H9 (cell line): ENCODE data around the gene MSI2. TPM values are rescaled to one million over a fixed set of nuclear protein-coding genes. Genes with fewer than 3 reads are reported as not detected.
A peak's percentile ranks its signal among the peaks of the same experiment; 100 is the strongest.

ENCODE experiments used
- DNase-seq: peaks from one replicate; pipeline ENCODE4 v3.0.0-alpha.2; 2017
- H2AFZ ChIP-seq: one replicate; pipeline ENCODE4 v1.6.1; 2013; ENCODE audit warnings: mild to moderate bottlenecking, low read length, control low read depth, moderate library complexity
- H2AK5ac ChIP-seq: 2 replicates; pipeline ENCODE4 v1.6.1; 2013; ENCODE audit warnings: low read length, control low read depth, mixed read lengths; ENCODE audit not compliant: insufficient read length
- H2BK120ac ChIP-seq: one replicate; pipeline ENCODE4 v1.6.1; 2013; ENCODE audit warnings: low read depth, mild to moderate bottlenecking, low read length, control low read depth, inconsistent platforms; ENCODE audit not compliant: poor library complexity, severe bottlenecking
- H2BK12ac ChIP-seq: 2 replicates; pipeline ENCODE4 v1.6.1; 2013; ENCODE audit warnings: low read length, control low read depth, mixed read lengths, low read depth; ENCODE audit not compliant: insufficient read length
- H2BK15ac ChIP-seq: 2 replicates; pipeline ENCODE4 v1.6.1; 2013; ENCODE audit warnings: low read depth, low read length, control low read depth
- H2BK20ac ChIP-seq: one replicate; pipeline ENCODE4 v1.6.1; 2013; ENCODE audit warnings: low read depth, mild to moderate bottlenecking, low read length, control low read depth, inconsistent platforms; ENCODE audit not compliant: poor library complexity, severe bottlenecking
- H2BK5ac ChIP-seq: 2 replicates; pipeline ENCODE4 v1.6.1; 2013; ENCODE audit warnings: low read length, control low read depth, mixed read lengths; ENCODE audit not compliant: insufficient read length
- H3K14ac ChIP-seq: 2 replicates; pipeline ENCODE4 v1.6.1; 2013; ENCODE audit warnings: low read length, control low read depth; ENCODE audit not compliant: insufficient read depth
- H3K18ac ChIP-seq: 2 replicates; pipeline ENCODE4 v1.6.1; 2013; ENCODE audit warnings: low read depth, mild to moderate bottlenecking, mixed read lengths, low read length, control low read depth; ENCODE audit not compliant: insufficient read length
- H3K23ac ChIP-seq: 2 replicates; pipeline ENCODE4 v1.6.1; 2013; ENCODE audit warnings: low read length, control low read depth, mixed read lengths, low read depth; ENCODE audit not compliant: insufficient read length
- H3K23me2 ChIP-seq: 2 replicates; pipeline ENCODE4 v1.6.1; 2013; ENCODE audit warnings: low read depth, mild to moderate bottlenecking, mixed read lengths, low read length, control low read depth; ENCODE audit not compliant: insufficient read length, poor library complexity, severe bottlenecking
- H3K27ac ChIP-seq: 2 replicates; pipeline ENCODE4 v1.5.1; 2013; ENCODE audit warnings: low read length, control low read depth, mixed read lengths, low read depth; ENCODE audit not compliant: insufficient read length
- H3K27me3 ChIP-seq: 2 replicates; pipeline ENCODE4 v1.6.1; 2013; ENCODE audit warnings: low read length, control low read depth, inconsistent platforms; ENCODE audit not compliant: insufficient read depth
- H3K4ac ChIP-seq: 2 replicates; pipeline ENCODE4 v1.6.1; 2013; ENCODE audit warnings: low read depth, mild to moderate bottlenecking, control low read depth, inconsistent platforms, low read length, moderate library complexity
- H3K4me1 ChIP-seq: 2 replicates; pipeline ENCODE4 v1.6.1; 2013; ENCODE audit warnings: low read length, control low read depth, inconsistent platforms; ENCODE audit not compliant: insufficient read depth
- H3K4me2 ChIP-seq: 2 replicates; pipeline ENCODE4 v1.6.1; 2013; ENCODE audit warnings: low read length, control low read depth, mixed read lengths; ENCODE audit not compliant: insufficient read length, insufficient read depth
- H3K56ac ChIP-seq: 2 replicates; pipeline ENCODE4 v1.6.1; 2013; ENCODE audit warnings: low read depth, mild to moderate bottlenecking, mixed read lengths, low read length, control low read depth; ENCODE audit not compliant: insufficient read length
- H3K79me1 ChIP-seq: 2 replicates; pipeline ENCODE4 v1.6.1; 2013; ENCODE audit warnings: low read depth, mild to moderate bottlenecking, moderate library complexity, low read length, control low read depth, inconsistent platforms; ENCODE audit not compliant: insufficient read depth, poor library complexity, severe bottlenecking
- H3K79me2 ChIP-seq: 2 replicates; pipeline ENCODE4 v1.6.1; 2013; ENCODE audit warnings: low read length, control low read depth, inconsistent platforms; ENCODE audit not compliant: insufficient read depth
- H3K9ac ChIP-seq: 2 replicates; pipeline ENCODE4 v1.6.1; 2013; ENCODE audit warnings: low read length, control low read depth, mixed read lengths; ENCODE audit not compliant: insufficient read length; ENCODE audit errors: extremely low read depth
- H3K9me3 ChIP-seq: one replicate; pipeline ENCODE4 v1.6.1; 2013; ENCODE audit warnings: low read depth, low read length, inconsistent platforms; ENCODE audit not compliant: control insufficient read depth
- H3T11ph ChIP-seq: one replicate; pipeline ENCODE4 v1.6.1; 2013; ENCODE audit warnings: mild to moderate bottlenecking, low read length, control low read depth, inconsistent platforms
- H4K20me1 ChIP-seq: one replicate; pipeline ENCODE4 v1.6.1; 2013; ENCODE audit not compliant: control insufficient read depth, insufficient read length, insufficient read depth
- H4K5ac ChIP-seq: 2 replicates; pipeline ENCODE4 v1.6.1; 2013; ENCODE audit warnings: low read depth, mild to moderate bottlenecking, mixed read lengths, low read length, control low read depth; ENCODE audit not compliant: insufficient read length
- H4K8ac ChIP-seq: replicated peaks from 2 replicates; pipeline ENCODE4 v1.6.1; 2013; ENCODE audit warnings: low read length, control low read depth, mixed read lengths, low read depth; ENCODE audit not compliant: insufficient read length
- H4K91ac ChIP-seq: 2 replicates; pipeline ENCODE4 v1.6.1; 2013; ENCODE audit warnings: low read depth, mild to moderate bottlenecking, moderate library complexity, mixed read lengths, low read length, control low read depth; ENCODE audit not compliant: insufficient read length
- H3K27ac Mint-ChIP-seq, 3 experiments: 2 replicates in 2 of 3; 3 replicates in 1 of 3; pipeline ENCODE4 v1.8.0; 2020 to 2021; ENCODE audit warnings: mixed read lengths in 3 of 3, mild to moderate bottlenecking in 1 of 3, moderate library complexity in 1 of 3
- H3K27me3 Mint-ChIP-seq: 2 replicates; pipeline ENCODE4 v1.8.0; 2021; ENCODE audit warnings: low read depth, mild to moderate bottlenecking, moderate library complexity, mixed read lengths
- H3K36me3 Mint-ChIP-seq, 3 experiments: 2 replicates in 2 of 3; 3 replicates in 1 of 3; pipeline ENCODE4 v1.8.0; 2020 to 2021; ENCODE audit warnings: low read depth in 3 of 3, mixed read lengths in 3 of 3; ENCODE audit not compliant: insufficient read depth in 1 of 3
- H3K4me1 Mint-ChIP-seq, 2 experiments: 2 replicates each; pipeline ENCODE4 v1.8.0; 2020; ENCODE audit warnings: mixed read lengths in 2 of 2
- H3K4me3 Mint-ChIP-seq, 2 experiments: 2 replicates in 1 of 2; 3 replicates in 1 of 2; pipeline ENCODE4 v1.8.0; 2020 to 2021; ENCODE audit warnings: mild to moderate bottlenecking in 2 of 2, mixed read lengths in 2 of 2, moderate library complexity in 1 of 2
- H3K9me3 Mint-ChIP-seq, 2 experiments: 2 replicates in 1 of 2; 3 replicates in 1 of 2; pipeline ENCODE4 v1.8.0; 2020; ENCODE audit warnings: mild to moderate bottlenecking in 2 of 2, mixed read lengths in 2 of 2, moderate library complexity in 1 of 2
- WGBS: extraction: QIAGEN DNeasy Blood & Tissue Kit; methylation state at CpG from one replicate; pipeline ENCODE4 v1.1.7; 2013; ENCODE audit warnings: missing lambda C conversion rate, low lambda C conversion rate, mixed read lengths; ENCODE audit not compliant: insufficient read length; ENCODE audit errors: extremely low coverage; 5-methylcytosine and 5-hydroxymethylcytosine counted together
- total RNA-seq: library from RNA; stranded (reverse); gene quantifications from 2 replicates; pipeline ENCODE4 v1.2.1, GENCODE V29; 2021
- TF ChIP-seq, protein P1 (sequence below): fragments of 200-600 bp; sonication (generic); conservative IDR thresholded peaks from 3 replicates; pipeline ENCODE4 v1.8.0; 2021; ENCODE audit warnings: antibody characterized with exemption, mild to moderate bottlenecking

MSI2 gene
- total RNA-seq, 1 experiment from 2014 or later = 98.5 TPM

DNA sequence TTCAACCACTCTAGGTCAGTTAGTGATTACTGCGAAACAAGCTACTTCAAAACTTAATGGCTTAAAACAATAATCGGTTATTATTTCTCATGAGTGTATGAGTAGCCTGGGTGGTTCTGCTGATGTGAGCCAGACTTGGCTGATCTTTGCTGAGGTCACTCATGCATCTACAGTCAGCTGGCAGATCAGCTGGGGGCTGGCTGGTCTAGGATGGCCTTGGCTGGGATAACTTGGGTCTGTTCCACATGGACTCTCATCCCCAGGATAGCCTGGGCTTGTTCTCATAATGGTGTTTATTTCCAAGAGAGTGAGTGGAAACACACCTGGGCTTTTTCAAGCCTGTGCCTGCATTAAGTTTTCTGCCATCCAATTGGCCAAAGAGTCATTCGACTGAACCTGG is 475.7 kb downstream of the MSI2 start:
- TF ChIP-seq, protein P1, sequence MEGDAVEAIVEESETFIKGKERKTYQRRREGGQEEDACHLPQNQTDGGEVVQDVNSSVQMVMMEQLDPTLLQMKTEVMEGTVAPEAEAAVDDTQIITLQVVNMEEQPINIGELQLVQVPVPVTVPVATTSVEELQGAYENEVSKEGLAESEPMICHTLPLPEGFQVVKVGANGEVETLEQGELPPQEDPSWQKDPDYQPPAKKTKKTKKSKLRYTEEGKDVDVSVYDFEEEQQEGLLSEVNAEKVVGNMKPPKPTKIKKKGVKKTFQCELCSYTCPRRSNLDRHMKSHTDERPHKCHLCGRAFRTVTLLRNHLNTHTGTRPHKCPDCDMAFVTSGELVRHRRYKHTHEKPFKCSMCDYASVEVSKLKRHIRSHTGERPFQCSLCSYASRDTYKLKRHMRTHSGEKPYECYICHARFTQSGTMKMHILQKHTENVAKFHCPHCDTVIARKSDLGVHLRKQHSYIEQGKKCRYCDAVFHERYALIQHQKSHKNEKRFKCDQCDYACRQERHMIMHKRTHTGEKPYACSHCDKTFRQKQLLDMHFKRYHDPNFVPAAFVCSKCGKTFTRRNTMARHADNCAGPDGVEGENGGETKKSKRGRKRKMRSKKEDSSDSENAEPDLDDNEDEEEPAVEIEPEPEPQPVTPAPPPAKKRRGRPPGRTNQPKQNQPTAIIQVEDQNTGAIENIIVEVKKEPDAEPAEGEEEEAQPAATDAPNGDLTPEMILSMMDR = no peak
- no peaks in the 10 kb centered on the region for H3K27me3 ChIP-seq
- H3K79me1 ChIP-seq = no peaks in the 10 kb centered on the region
- no peaks in the 10 kb centered on the region for H3K4me1 ChIP-seq
- no peak overlapping the region for H3K18ac ChIP-seq
- no peak overlapping the region for H4K5ac ChIP-seq
- no peak overlapping the region for H2BK20ac ChIP-seq
- H3K23ac ChIP-seq = no peak overlapping the region
- Mint-ChIP-seq H3K36me3 (no peaks in the 10 kb centered on the region), H3K4me1 (0 out of 4 replicates have a peak, but pooled peaks cover 0 to 3% of the 10 kb centered on the region in 2 experiments), H3K9me3 (no peaks in the 10 kb centered on the region), H3K27ac (no peak overlapping the region), H3K27me3 (peaks cover 8% of the 10 kb centered on the region), H3K4me3 (no peak overlapping the region)
- peak; percentile 15 for DNase-seq
- no peak overlapping the region for H3K4ac ChIP-seq
- H3K23me2 ChIP-seq = no peaks in the 10 kb centered on the region
- H2BK120ac ChIP-seq = no peak overlapping the region
- no peak overlapping the region for H2BK12ac ChIP-seq
- no peak overlapping the region for H3K9ac ChIP-seq
- H3K56ac ChIP-seq = no peak overlapping the region
- no peak overlapping the region for H3K4me2 ChIP-seq
- H3K79me2 ChIP-seq = no peaks in the 10 kb centered on the region
- H3K9me3 ChIP-seq = no peaks in the 10 kb centered on the region
- H4K8ac ChIP-seq = no peak overlapping the region
- no peak overlapping the region for H2BK15ac ChIP-seq
- WGBS = no CpG with 5 or more reads among the region's 3 CpGs
- no peak overlapping the region for H3K27ac ChIP-seq
- no peak overlapping the region for H3K14ac ChIP-seq
- H2BK5ac ChIP-seq = no peak overlapping the region
- no peak overlapping the region for H4K91ac ChIP-seq
- H3T11ph ChIP-seq = no peak overlapping the region
- no peaks in the 10 kb centered on the region for H4K20me1 ChIP-seq
- H2AFZ ChIP-seq = no peak overlapping the region
- H2AK5ac ChIP-seq = no peak overlapping the region
